IPS-NIHi7 (cell line): Measurements from ENCODE around the gene CRIM1.
"Not testable (repeated sequence)": the region's sequence is repeated elsewhere in the genome, so short reads cannot be mapped to it uniquely, and the experiment has no call there.

ENCODE experiments used
- DNase-seq: peaks from one replicate; pipeline ENCODE4 v3.0.0; 2012; ENCODE audit warnings: mixed read lengths; ENCODE audit errors: extremely low spot score

Gene CRIM1, protein sequence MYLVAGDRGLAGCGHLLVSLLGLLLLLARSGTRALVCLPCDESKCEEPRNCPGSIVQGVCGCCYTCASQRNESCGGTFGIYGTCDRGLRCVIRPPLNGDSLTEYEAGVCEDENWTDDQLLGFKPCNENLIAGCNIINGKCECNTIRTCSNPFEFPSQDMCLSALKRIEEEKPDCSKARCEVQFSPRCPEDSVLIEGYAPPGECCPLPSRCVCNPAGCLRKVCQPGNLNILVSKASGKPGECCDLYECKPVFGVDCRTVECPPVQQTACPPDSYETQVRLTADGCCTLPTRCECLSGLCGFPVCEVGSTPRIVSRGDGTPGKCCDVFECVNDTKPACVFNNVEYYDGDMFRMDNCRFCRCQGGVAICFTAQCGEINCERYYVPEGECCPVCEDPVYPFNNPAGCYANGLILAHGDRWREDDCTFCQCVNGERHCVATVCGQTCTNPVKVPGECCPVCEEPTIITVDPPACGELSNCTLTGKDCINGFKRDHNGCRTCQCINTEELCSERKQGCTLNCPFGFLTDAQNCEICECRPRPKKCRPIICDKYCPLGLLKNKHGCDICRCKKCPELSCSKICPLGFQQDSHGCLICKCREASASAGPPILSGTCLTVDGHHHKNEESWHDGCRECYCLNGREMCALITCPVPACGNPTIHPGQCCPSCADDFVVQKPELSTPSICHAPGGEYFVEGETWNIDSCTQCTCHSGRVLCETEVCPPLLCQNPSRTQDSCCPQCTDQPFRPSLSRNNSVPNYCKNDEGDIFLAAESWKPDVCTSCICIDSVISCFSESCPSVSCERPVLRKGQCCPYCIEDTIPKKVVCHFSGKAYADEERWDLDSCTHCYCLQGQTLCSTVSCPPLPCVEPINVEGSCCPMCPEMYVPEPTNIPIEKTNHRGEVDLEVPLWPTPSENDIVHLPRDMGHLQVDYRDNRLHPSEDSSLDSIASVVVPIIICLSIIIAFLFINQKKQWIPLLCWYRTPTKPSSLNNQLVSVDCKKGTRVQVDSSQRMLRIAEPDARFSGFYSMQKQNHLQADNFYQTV

GRCh38 chr2:36355151-36355889, at the start of gene CRIM1:
CRIM1 (plus strand) TSS chr2:36355778; CDS start chr2:36356293, 515 bp downstream.
- peak; percentile 83 for DNase-seq

- DNase-seq, result no peak
These were observed 48.1 kb upstream of the CRIM1 start for GRCh38 chr2:36307441-36307840.

DNA sequence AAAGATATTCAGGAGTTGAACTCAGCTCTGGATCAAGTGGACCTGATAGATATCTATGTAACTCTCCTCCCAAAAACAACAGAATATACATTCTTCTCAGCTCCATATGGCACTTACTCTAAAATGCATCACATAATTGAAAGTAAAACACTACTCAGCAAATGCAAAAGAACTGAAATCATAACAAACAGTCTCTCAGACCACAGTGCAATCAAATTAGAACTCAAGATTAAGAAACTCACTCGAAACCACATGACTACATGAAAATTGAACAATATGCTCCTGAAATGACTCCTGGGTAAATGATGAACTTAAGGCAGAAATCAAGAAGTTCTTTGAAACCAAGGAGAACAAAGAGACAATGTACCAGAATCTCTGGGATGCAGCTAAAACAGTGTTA, 45.1 kb upstream of the CRIM1 start:
- not testable (repeated sequence) for DNase-seq

DNA sequence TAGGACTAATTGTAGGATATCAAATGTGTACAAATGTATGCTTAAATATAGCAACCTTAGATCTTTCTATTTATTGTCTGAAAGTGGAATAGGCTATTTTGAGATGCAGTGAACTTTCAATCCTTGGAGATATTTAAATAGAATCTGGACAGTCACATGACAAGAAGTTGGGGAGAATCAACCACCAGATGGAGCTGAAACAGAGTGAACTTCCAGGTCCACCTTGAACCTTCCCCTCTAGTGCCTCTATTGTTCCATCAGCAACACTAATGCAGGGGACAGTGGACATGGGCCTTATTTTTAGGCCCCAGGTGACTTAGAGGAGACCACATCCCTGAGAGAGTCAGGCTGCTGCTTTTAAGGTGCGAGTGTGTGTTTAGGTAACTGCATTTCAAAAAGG, 37.0 kb upstream of the CRIM1 start:
- no peak for DNase-seq

DNA sequence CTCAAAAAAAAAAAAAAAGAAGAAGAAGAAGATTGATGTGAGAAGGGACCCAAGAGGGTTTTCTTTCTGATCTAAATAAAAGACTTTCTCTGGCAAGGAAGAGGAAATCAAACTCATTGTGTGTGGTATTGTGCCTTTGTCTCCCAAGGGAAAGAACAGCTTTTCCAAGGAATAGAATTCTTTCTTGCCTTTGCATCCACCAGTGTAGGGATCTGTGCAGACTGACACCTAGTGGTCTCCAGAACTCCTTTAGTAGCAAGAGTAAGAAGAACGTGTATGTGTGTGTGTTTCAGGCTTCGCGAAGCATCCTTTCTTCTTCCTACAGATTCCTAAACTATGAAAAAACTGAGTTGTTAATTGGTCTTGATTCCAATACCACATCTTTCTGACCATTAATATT, 33.5 kb upstream of the CRIM1 start:
- peak; percentile 61 for DNase-seq

- no peak for DNase-seq
These were observed 29.3 kb upstream of the CRIM1 start for GRCh38 chr2:36326286-36326685.

DNA sequence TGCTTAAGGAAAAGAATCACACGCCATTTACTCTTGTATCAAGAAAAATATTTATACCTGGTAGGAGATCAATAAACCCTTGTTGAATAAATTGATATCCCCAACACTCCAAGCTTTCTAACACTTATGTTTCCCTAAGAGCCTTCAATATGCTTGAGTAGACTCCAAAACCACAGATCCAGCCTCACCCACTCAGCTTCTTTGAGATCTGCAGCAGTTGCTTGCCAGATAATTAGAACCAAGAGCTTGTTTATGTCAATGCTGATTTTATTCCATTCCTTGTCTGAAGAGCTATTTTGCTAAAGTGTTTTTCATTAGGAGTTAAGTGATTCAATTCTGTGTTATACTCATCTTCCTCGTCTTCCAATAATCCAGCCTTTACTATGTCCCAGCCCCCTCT, 26.3 kb upstream of the CRIM1 start:
- DNase-seq, result no peak

- no peak for DNase-seq
These were observed 25.7 kb upstream of the CRIM1 start for GRCh38 chr2:36329746-36330472.

- DNase-seq, result no peak
These were observed 24.8 kb upstream of the CRIM1 start for GRCh38 chr2:36330473-36331395.

DNA sequence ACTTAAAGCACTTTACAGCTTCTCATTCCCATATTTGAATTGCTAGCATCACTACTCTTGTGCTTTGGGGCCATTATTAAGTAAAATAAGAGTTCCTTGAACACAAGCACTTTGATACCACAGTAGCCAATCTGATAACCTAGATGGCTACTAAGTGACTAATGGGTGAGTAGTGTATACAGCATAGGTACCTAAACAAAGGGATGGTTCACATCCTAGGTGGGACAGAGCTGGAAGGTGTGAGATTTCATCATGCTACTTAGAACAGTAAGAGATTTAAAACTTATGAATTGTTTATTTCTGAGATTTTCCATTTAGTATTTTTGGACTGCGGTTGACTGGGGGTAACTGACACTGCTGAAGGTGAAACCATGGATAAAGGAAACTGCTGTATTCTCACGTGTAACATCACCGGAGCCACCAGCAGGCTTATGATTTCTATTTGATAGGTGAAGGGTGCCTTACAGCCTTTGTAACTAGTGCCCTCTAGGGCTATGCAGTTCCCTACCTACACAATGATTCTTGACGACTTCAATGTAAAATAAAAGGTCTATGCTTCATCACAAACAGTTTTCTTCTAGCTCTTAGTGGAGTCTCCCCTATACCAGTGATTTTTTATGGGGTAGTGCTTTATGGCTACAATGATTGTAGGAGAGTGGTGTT, 22.1 kb upstream of the CRIM1 start:
- no peak for DNase-seq

GRCh38 chr2:36335597-36335996, 20.0 kb upstream of the CRIM1 start:
- DNase-seq, result no peak

GRCh38 chr2:36336321-36336720, 19.3 kb upstream of the CRIM1 start:
- no peak for DNase-seq

DNA sequence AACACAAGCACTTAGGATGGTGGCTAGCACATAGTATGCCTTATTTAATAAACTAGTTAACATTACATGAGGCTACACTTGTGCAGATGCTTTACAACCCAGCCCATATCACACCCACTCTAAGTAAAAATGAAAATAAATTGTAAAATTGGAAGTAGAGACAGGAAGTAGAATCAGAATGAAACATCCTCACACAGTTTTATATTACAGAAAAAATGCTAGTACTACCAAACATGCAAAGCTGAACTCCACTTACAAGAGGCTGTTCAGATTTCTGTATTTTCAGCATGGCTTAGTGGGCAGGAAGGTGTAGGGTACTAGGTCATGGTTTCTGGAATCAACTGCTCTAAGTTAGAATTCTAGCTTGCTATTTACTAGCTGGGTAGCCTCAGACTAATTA, 18.2 kb upstream of the CRIM1 start:
- no peak for DNase-seq

DNA sequence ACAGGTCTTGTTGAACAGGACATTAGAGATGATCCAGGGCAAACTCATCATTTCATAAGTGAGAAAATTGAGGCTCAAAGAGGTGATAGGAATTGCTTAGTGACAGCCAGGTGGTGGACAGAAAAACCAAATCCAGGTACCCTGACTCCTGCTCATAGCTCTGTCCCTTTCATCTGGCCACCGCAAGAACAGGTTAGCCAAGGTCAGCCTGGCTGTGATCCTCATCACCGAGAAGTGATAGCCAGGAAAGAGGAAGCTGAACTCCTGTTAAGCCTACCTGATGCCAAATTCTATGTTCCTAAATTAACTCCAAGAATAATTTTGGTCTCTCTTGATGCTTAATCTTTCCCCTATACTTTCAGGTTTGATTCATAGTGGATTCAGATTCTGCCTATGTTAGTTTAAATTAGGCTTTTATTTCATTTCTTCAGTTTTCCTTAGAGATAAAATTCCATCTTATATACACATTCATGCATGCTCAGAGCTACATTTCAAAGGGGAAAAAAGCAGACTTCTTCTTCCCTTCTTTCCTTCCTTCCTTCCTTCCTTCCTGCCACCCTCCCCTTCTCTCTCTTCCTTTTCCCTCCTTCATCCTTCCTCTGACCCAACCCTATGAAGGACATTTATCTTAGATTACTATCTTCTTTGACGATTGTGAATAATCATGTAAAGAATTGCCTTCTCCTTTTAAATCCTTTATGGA, 17.3 kb upstream of the CRIM1 start:
- DNase-seq, result no peak

GRCh38 chr2:36338827-36339145, 16.8 kb upstream of the CRIM1 start:
- no peak for DNase-seq

GRCh38 chr2:36339607-36340218, 15.9 kb upstream of the CRIM1 start:
- DNase-seq, result no peak

DNA sequence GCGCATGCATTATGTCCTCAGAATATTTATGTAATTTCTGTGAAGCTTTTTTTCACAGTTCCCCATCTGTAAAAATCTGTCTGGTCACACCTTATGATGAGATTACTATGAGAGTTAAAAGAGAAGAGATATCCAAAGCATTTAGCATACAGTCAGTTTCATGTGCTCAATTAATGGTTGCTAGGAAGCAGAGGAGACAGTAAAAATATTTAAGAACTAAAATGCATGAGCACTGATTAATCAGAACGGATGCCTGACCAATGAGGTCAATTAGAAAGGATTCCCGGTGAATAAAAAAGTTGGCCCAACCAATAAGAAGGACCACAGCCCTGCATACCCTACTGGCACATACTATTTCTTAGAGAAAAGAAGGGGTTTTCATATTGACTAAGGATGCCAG, 12.0 kb upstream of the CRIM1 start:
- no peak for DNase-seq

- DNase-seq, result no peak
These were observed 6.9 kb upstream of the CRIM1 start for GRCh38 chr2:36348721-36349120.

- no peak for DNase-seq
These were observed 4.3 kb upstream of the CRIM1 start for GRCh38 chr2:36351291-36351690.
